Measurements from ENCODE around the gene XKR7.
"Not testable (repeated sequence)": the region's sequence is repeated elsewhere in the genome, so short reads cannot be mapped to it uniquely, and the experiment has no call there.

The XKR7 gene

DNA sequence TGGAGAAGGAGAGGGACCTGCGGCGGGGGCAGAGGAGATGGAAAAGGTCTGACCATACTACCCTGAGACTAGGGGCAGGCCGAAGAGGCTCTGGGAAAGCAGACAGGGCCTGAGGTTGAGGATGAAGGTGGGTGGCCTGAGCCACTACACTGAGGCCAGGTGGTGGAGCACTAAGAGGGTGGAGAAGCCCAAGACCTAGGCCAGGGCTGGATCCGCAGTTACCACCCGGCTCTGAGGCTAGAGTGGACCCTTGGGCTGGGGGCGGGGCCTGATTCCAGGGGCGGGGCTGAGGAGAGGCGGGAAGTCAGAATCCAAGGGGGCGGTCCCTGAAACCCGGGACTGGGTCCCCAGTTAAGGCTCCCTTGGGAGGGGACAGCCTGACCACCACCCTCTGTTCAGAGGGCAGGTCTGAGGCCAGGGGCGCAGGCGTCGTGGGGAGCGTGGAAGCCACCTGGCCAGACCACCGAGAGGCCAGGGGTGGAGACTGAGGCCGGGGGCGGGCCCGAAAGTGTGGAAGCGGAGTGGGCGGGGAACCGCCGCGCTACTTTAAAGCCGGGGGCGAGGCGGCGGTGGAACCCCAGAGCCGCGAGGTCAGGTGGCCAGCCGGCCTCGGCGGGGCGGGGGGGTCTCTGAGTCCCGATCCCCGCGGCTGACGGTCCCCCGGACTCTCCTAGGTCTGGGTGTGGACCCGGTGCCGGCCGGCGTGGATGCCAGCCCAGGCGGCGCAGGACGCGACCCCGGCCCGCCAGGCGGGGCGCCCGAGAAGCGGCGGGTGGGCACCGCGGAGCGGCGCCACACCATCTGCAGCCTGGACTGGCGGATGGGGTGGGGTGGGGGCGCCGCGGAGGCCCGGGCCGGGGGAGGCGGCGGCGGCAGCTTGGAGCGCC lies 50.6 kb downstream of the XKR7 start:
- peak; percentile 55 for DNase-seq

DNA sequence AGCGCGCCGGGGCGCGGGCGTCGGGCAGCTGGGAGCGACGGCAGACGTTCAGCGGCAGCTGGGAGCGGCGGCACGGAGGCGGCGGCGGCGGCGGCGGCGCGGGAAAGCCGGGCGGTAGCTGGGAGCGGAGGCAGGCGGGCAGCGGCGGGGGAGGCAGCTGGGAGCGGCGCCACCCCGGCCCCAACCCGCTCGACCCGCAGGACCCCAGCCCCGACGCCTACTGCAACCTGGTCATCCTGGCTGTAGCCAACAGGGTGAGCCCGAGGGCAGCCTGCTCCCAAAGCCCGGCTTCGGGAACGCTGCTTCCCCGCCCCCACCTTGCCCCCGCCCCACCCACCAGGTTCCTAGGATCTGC lies 51.2 kb downstream of the XKR7 start:
- DNase-seq, result peak; percentile 15

DNA sequence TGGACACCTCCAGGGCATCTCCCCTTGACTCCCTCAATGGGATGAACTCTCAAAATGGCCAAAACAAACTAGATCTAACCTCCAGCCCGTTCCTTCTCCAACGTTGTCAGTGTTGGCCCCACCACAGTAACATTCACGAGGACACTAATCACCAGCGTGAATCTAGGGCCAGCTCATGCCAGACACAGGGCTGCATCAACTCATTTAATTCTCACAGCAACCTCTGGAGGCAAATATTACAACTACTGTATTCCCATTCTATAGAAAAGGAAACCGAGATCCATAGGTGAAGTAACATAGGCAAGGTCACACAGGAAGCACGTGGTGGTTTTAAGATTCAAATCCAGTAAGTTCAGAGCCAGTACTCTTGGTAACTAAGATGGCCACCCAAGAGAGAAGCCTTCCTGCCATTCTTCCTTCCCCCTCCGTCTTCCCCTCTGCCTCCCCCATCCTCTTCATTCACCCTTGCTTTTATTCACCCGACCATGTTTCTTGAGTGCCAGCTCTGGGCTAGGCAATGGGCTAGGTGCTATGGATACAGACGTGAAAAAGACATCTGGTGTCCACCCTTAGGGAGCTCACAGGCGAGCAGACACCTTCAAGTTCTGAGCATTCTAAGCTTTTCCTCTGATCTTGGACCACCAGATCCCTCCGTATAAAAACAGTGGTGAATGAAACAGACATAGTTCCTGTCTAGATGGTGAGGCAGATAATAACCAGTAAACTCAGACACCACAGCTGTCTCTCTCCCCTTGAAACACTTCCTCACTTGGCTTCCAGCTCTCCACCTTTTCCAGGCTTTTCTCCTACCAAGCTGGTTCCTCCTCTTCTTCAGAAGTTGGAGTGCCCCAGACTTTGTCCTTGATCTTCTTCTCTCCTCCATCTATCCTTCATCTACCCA lies 51.9 kb downstream of the XKR7 start:
- no peak for DNase-seq

DNA sequence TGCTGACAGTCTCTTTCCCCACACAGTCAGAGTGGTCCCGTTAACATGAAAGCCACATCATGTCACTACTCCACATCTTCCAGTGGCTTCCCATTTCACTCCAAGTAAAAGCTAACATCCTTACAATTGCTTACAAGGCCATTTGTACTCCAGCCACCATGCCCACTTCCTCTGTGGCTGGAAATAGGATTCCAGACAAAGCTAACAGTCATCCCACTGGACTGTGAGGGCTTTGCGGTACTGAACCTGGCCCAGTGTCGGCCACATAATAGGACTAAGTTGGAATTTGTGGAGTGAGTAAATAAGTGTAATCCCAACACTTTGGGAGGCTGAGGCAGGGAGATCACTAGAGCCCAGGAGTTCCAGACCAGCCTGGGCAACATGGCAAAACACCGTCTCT lies 53.1 kb downstream of the XKR7 start:
- DNase-seq, result no peak

DNA sequence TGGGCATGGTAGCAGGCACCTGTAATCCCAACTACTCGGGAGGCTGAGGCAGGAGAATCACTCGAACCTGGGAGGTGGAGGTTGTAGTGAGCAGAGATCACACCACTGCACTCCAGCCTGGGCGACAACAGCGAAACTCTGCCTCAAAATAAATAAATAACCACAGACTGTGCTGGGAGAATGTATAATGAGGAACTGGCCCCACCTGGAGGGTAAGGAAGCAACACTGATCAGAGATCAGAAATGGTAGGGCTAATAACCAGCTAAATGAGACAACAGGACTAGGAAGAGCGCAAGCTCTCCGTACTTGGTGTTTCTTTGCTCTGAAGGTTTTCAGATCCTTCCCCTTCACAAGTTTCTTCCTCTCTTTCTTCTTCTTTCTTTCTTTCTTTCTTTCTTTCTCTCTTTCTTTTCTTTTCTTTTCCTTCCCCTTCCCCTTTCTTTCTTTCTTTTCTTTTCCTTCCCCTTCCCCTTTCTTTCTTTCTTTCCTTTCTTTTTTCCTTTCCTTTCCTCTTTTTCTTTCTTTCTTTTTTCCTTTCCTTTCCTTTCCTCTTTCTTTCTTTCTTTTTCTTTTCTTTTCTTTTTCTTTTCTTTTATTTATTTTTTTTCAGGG lies 56.8 kb downstream of the XKR7 start:
- no peak for DNase-seq

DNA sequence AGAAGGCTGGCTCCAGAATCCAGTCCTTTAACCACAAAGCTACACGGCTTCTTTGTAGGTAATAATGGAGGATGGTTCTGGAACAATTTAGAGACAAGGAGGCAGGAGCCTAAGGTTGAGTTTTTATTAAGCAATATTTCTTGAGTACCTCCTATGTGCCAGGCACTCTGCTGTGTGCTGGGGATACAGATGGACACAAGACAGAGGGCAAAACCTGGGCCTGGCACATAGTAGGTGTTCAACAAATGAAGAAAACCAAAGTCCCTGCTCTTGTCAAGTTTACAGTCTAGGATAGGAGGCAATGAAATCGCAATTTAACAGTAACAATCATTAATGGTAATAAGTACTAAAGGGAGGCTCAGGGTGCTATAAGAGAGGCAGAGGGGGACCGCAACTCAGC lies 59.7 kb downstream of the XKR7 start:
- no peak for DNase-seq

DNA sequence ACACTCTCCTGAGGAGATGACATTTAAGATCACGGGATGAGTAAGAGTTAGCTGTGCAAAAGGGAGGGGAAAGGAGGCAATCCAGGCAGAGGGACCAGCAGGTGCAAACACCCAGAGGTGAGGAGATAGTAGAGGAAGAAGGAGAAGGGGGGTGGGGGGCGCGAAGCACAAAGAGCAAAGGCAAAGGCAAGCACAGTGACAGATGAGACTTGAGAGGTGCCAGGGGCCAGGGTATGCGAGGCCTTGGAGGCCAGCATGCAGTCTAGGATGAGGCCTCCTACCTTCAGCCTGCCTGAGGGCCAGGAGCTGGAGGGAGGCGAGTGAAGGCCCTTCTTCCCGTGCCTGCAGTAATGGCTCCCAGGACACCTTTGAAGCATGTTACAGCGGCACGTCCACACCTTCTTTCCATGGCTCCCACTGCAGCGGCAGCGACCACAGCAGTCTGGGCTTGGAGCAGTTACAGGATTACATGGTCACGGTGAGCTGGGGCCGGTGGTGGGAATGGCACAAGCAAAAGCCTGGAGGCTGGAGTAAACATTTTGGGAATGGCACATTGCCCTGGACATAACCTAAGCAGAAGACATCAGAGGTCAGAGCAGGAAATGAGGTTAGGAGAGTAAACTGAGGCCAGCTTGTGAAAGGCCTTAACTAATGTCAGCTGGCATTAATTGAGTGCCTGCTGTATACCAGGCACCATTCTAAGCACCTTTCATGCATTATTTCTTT lies 60.9 kb downstream of the XKR7 start:
- DNase-seq, result no peak

DNA sequence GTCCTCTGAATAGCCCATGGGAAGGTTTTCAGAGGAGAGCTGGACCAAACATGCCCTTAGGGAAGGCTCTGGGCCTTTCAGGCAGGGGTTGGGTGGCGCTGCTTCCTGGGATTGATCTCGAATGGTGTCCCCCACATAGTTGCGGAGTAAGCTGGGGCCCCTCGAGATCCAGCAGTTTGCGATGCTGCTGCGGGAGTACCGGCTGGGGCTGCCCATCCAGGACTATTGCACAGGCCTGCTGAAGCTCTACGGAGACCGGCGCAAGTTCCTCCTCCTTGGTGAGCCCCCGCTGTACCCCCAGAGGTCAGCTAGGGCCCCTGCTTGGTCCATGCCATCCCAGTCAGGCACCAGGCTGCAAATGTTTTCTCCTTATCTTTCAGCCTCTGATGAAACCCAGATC lies 61.6 kb downstream of the XKR7 start:
- DNase-seq, result no peak

DNA sequence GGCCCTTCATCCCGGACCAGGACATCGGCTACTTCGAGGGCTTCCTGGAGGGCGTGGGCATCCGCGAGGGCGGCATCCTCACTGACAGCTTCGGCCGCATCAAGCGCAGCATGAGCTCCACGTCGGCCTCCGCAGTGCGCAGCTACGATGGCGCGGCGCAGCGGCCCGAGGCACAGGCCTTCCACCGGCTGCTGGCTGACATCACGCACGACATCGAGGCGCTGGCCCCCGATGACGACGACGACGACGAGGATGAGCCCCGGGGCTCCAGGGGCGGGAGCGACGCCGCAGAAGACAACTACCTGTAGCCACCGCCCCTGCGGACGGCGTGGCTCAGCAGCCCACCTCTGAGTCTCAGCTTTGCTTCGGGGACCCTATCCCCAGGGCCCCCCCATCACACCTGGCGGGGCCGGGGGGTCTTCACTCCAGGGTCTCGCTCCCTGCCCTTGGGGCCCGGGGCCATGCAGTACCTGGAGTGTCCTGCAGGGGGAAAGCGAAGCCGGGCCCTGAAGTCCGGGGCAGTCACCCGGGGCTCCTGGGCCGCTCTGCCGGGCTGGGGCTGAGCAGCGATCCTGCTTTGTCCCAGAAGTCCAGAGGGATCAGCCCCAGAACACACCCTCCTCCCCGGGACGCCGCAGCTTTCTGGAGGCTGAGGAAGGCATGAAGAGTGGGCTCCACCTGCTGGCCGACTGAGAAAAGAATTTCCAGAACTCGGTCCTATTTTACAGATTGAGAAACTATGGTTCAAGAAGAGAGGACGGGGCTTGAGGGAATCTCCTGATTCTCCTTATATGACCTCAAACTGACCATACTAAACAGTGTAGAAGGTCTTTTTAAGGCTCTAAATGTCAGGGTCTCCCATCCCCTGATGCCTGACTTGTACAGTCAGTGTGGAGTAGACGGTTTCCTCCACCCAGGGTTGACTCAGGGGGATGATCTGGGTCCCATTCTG lies 63.3 kb downstream of the XKR7 start:
- DNase-seq, result peak; percentile 64

DNA sequence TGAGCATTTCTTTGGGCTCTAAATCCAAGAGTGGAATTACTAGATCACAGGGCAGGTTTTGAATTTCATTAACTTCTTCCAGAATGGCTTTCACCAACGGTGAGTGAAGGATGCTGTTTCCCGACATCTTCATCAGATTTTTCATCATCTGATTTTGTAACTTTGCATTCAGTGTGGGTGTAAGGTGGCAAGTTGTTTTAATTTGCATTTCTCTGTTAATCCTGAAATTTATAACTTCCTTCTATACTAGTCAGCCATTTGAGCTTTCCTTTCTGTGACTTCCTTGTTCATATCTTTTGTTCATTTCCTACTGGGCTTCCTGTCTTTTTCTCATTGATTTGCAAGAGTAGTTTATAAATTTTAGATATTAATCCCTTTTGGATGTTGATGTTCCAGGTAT lies 65.4 kb downstream of the XKR7 start:
- DNase-seq, result no peak

DNA sequence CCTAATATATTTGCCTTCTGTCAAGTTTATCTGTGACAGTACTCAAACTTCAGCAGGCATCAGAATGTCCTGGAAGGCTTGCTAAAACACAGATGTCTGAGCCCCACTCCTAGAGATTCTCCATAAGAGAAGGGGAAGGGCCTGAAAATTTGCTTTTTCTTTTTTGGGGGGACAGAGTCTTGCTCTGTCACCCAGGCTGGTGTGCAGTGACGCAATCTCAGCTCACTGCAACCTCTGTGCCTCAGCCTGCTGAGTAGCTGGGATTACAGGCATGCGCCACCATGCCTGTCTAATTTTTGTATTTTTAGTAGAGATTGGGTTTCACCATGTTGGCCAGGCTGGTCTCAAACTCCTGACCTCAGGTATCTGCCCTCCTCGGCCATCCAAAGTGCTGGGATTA lies 65.8 kb downstream of the XKR7 start:
- not testable (repeated sequence) for DNase-seq

DNA sequence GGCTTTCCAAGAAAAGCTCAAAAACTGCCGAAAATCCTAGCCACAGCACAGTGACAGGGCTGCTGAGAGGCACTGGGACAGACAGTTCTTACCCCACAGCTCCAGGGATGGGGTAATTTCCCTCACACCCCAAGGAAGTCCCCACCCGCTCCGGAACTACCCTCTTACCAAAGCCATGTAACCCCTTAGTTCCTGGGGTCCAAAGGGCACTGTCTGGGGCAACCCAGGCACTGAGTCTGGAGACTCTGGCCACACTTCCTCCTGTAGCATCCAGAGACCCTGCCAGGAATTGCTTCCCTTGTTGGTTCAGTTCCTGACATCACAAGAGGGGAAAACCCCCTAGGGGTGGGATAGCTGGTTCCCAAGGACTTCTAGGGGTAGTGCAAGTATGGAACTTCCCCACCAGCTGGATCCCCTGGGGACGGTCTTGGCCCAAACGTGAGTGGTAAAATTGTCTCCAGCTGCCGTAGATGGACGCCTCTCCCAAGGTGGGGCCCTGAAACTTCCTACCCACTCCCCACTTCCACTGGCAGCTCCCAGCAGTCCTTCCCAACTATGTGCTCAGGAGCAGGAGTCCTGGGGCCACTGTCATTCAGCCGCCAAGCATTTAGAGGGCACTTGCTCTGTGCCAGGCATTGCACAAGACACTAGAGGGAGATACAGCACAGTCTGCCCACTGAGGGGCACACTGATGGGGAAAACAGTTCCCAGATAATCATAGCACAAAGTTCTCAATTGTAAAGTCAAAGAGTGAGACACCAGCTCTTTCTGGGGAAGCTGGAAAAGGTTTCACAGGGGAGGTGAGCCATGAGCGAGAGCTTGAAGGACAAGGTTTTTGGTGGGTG lies 66.9 kb downstream of the XKR7 start:
- no peak for DNase-seq

DNA sequence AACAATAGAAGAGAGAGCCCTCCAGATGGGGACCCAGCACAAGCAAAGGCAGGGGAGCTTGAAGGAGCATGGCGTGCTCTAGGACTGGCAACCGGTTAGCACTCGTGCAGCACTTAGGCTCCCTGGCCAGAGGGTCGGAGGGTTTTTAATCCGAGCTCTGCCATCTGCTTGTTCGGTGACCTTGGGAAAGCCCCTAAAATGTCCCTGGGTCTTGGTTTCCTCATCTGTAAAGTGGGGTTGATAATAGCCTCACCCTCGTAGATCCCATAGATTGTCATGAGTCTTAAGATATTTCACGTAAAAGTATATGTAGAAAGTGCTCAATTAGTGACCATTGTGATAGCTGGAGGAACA lies 67.5 kb downstream of the XKR7 start:
- DNase-seq, result no peak

DNA sequence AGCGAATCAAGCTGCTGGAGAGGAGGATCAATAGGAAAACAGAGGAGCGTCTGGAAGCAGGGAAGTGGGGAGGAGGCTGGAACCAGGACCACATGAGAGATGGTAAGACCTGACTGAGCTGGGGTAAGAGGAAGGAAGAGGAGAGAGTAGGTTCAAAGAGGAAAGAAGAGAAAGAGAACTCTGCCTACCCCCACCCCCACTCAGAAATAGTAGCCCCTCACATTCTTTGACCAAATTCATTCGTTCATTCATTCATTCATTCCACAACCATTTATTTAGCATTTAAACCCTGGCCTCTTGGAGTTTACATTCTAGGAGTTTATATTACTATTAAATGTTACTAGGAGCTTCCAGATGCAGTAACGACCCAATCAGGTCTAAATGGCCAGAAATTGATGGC lies 68.3 kb downstream of the XKR7 start:
- DNase-seq, result no peak

DNA sequence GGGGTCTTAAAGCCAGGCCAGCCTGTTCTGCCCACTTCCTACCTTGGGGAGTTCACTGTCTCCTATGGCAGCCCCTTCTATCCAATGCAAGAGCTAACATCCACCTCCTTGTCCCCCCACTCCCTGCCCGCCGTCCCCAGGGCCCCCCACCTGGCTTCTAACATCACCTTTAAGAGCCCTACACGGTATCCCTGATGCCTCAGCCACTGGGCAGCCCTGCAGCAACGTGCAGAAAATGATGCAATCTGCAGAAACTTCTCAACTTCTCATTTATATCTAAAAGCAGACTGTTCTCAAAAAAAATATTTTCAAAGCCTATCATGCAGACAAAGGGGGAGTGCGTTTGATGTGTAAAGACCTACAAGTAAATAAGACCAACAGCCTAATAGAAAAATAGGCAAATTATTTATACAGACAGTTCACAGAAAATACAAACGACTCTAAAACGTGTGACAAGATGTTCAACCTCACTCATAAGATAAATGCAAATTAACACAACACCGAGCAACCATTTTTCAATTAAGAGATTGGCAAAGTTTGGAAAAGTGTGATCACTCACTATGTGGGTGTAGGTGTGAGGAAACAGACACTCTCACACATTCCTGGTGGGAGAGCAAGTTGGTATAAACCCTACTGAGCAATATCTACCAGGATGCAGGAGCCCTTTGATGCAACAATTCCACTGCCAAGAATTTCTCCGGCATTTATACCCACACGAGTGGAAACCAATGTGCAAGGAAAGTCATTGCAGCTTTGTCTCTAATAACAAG lies 69.0 kb downstream of the XKR7 start:
- DNase-seq, result no peak

DNA sequence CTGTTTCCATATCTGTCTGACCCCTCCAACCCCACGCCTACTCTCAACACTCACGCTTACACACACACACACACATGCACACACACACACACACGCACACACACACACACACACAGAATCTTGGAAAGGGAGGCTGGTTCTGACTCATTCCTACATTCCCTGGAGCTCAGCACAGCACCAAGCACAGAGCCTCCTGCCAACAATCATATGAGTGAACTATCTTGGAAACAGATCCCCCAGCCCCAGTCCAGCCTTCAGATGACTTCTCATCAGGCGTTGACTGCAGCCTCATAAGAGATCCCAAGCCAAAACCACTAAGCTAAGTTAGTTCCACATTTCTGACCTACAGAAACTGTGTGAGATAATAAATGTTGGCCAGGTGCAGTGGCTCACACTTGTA lies 70.0 kb downstream of the XKR7 start:
- DNase-seq, result no peak

DNA sequence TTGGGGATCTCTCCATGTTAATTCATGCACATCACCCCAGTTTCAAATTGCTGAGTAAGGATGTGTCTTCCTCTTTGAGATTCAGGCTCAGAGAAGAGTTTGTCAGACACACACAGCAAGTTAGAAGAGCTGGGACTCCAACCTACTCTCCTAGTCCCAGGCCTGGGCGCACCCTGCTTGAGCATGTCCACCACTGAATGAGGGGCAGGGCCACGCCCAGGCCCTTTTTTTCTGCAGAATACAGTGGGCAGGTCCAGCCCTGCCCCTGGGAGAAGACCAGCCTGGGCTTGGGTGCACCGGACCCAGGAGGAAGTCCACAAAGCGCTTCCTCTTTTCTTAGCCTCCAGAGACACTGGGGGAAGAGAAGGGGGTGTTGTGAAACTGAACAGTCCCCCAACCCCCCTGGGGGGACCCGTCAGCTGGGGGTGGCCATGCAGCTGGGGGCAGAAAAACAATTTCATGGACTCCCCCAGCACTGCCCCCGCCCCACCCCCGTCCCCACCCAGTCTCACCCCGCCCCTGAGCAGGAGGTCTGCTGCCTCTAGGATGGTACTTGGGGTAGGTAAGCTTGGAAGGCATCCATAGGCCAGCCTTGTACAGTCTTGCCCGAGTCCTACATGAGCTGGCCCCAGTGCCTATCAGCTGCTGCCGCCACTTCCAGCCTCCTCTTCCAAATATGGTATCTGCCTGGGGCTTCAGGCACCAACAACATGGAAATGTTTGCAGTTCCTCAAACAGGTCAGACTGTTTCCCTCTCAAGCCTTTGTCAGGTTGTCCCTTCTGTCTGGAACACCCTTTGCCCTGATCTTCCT lies 72.4 kb downstream of the XKR7 start:
- no peak for DNase-seq

DNA sequence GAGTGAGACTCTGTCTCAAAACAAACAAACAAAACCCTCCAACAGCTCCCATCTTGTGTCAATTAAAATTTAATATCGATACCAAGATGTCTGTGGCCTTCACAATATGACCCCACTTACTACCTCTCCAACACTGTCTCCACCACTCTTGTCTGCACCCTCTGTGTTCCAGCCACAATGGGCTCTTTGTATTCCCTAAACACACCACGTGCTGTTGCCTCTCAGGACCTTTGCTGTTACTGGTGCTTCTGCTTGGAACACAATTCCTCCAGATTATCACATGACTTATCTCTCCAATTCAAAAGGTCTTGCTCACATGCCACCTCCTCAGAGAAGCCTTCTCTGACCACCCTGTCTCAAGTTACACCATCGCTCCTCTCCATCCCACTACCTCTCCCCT lies 78.0 kb downstream of the XKR7 start:
- DNase-seq, result no peak

DNA sequence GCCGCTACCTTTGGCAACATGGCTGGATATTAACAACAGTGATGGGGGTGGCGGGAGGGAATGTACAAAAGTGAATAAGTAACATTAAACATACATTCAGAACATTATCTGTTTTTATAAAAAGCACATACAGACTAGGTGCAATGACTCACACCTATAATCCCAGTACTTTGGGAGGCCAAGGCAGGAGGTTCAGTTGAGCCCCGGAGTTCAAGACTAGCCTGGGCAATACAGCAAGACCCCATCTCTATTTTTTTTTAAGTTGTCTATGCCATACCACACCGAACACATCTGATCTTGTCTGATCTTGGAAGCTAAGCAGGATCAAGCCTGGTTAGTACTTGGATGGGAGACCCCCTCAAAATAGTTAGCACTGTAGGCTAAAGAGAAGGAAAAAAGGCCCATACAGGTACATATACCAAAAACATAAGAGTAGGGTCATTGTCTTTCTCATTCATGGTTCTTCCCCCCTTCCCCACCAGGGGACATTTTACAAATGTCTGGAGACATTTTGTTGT lies 82.4 kb downstream of the XKR7 start:
- DNase-seq, result no peak

Measured in activated naive CD4-positive, alpha-beta T cell treated with anti-CD3 and anti-CD28 coated beads, Interleukin-2, amount 50 U/mL, for 16 hours (primary cell).